OCI-LY7 (cell line): ENCODE results near the gene B3GNT2.

ENCODE experiments used
- EZH2phosphoT487 ChIP-seq: fragments of 200-600 bp; sonication (generic); IDR thresholded peaks from 2 replicates; pipeline ENCODE4 v1.6.1; 2018; ENCODE audit warnings: low read depth, borderline replicate concordance, mild to moderate bottlenecking, mixed run types, antibody characterized with exemption, low read length, moderate library complexity, mixed read lengths
- TF ChIP-seq, protein P1 (sequence below): fragments of 200-600 bp; sonication (generic); conservative IDR thresholded peaks from 2 replicates; pipeline ENCODE4 v1.5.1; 2014; ENCODE audit warnings: mild to moderate bottlenecking, antibody characterized with exemption, low read length, moderate library complexity, mixed read lengths

DNA sequence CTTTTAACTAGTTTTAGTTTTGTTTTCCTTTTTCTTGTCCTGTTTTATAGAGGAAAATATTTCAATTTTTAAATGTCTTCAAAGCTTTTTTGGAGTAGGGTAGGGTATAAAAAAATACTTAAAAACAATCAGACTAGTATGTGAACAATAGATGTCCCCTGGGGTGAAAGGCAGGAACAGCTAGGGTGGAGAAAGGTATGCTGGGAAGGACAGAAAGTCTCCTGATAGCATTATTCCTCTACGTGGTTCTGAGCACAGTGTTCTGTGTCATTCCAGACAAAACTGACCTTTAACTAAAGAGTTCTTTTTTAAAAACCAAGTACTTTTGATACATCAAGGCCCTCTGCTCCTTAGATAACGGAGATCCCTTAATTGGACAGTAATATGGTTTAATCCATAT is 32.1 kb upstream of the B3GNT2 start:
- TF ChIP-seq EZH2phosphoT487 = no peak
- TF ChIP-seq, protein P1, sequence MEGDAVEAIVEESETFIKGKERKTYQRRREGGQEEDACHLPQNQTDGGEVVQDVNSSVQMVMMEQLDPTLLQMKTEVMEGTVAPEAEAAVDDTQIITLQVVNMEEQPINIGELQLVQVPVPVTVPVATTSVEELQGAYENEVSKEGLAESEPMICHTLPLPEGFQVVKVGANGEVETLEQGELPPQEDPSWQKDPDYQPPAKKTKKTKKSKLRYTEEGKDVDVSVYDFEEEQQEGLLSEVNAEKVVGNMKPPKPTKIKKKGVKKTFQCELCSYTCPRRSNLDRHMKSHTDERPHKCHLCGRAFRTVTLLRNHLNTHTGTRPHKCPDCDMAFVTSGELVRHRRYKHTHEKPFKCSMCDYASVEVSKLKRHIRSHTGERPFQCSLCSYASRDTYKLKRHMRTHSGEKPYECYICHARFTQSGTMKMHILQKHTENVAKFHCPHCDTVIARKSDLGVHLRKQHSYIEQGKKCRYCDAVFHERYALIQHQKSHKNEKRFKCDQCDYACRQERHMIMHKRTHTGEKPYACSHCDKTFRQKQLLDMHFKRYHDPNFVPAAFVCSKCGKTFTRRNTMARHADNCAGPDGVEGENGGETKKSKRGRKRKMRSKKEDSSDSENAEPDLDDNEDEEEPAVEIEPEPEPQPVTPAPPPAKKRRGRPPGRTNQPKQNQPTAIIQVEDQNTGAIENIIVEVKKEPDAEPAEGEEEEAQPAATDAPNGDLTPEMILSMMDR = no peak
